OCI-LY7 (cell line): Measurements from ENCODE around the gene DCTPP1. TPM values are rescaled to one million over a fixed set of nuclear protein-coding genes. Genes with fewer than 3 reads are reported as not detected.

Experiments
- BruUV-seq: library from RNA; stranded (reverse); fragments of 400-500 nt; replicated peaks from 2 replicates; lab custom pipeline; 2021; lab: Mats Ljungman, UMichigan
- CTCF ChIA-PET: fragments of 300-600 bp; sonication (Branson Sonifier 250); formaldehyde crosslinking; loops from one replicate; lab custom pipeline; 2022; ENCODE audit warnings: antibody characterized with exemption; ENCODE audit not compliant: unreplicated experiment; lab: Charles Lee
- POLR2A ChIA-PET: fragments of 300-600 bp; sonication (Branson Sonifier 250); formaldehyde crosslinking; loops from one replicate; lab custom pipeline; 2022; ENCODE audit warnings: antibody characterized with exemption; lab: Charles Lee
- DNase-seq: peaks from one replicate; pipeline ENCODE4 v3.0.0-alpha.2; 2015; ENCODE audit warnings: low spot score
- H2AFZ ChIP-seq: fragments of 200-600 bp; sonication (generic), shearing (Covaris generic); 2 replicates; pipeline ENCODE4 v1.6.1; 2014; ENCODE audit warnings: mild to moderate bottlenecking, antibody characterized with exemption, low read length, moderate library complexity
- H3K27ac ChIP-seq: fragments of 200-600 bp; sonication (generic); 2 replicates; pipeline ENCODE4 v1.5.1; 2014; ENCODE audit warnings: mixed run types, low read depth, mild to moderate bottlenecking, moderate library complexity, low read length, inconsistent platforms; ENCODE audit not compliant: poor library complexity, severe bottlenecking
- H3K36me3 ChIP-seq: fragments of 200-600 bp; sonication (generic); 2 replicates; pipeline ENCODE4 v1.6.1; 2014; ENCODE audit warnings: mild to moderate bottlenecking, antibody characterized with exemption, low read length, moderate library complexity, mixed read lengths; ENCODE audit not compliant: insufficient read depth
- H3K4me1 ChIP-seq: fragments of 200-600 bp; sonication (generic); 2 replicates; pipeline ENCODE4 v1.5.1; 2014; ENCODE audit warnings: mild to moderate bottlenecking, low read length; ENCODE audit not compliant: insufficient read depth, poor library complexity, severe bottlenecking
- H3K4me2 ChIP-seq: fragments of 200-600 bp; sonication (generic); 2 replicates; pipeline ENCODE4 v1.6.1; 2014; ENCODE audit warnings: mild to moderate bottlenecking, low read length
- H3K4me3 ChIP-seq: fragments of 200-600 bp; sonication (generic); 2 replicates; pipeline ENCODE4 v1.5.1; 2014; ENCODE audit warnings: mild to moderate bottlenecking, low read depth, low read length; ENCODE audit not compliant: poor library complexity, severe bottlenecking
- H3K79me2 ChIP-seq: fragments of 200-600 bp; sonication (generic); 2 replicates; pipeline ENCODE4 v1.6.1; 2016; ENCODE audit warnings: low read depth, mild to moderate bottlenecking, low read length, moderate library complexity, mixed read lengths; ENCODE audit not compliant: insufficient read depth
- H3K9me2 ChIP-seq: fragments of 200-600 bp; sonication (generic); 2 replicates; pipeline ENCODE4 v1.6.1; 2016; ENCODE audit warnings: mild to moderate bottlenecking, low read length, mixed read lengths; ENCODE audit not compliant: insufficient read depth
- H3K9me3 ChIP-seq: fragments of 200-600 bp; sonication (generic); 2 replicates; pipeline ENCODE4 v1.6.1; 2014; ENCODE audit warnings: mild to moderate bottlenecking, mixed run types, low read length, mixed read lengths
- H4K20me1 ChIP-seq: fragments of 200-600 bp; sonication (generic); 2 replicates; pipeline ENCODE4 v1.6.1; 2014; ENCODE audit warnings: mild to moderate bottlenecking, antibody characterized with exemption, low read length, moderate library complexity, mixed read lengths; ENCODE audit not compliant: insufficient read depth
- CTCF ChIP-seq: fragments of 200-600 bp; sonication (generic); conservative IDR thresholded peaks from 2 replicates; pipeline ENCODE4 v1.5.1; 2014; ENCODE audit warnings: mild to moderate bottlenecking, antibody characterized with exemption, low read length, moderate library complexity, mixed read lengths
- EZH2phosphoT487 ChIP-seq: fragments of 200-600 bp; sonication (generic); IDR thresholded peaks from 2 replicates; pipeline ENCODE4 v1.6.1; 2018; ENCODE audit warnings: low read depth, borderline replicate concordance, mild to moderate bottlenecking, mixed run types, antibody characterized with exemption, low read length, moderate library complexity, mixed read lengths
- intact Hi-C: fragments of 100-400 bp; cut with micrococcal nuclease; formaldehyde crosslinking; loops from one replicate; pipeline ENCODE4 v1.10.0; 2022; ENCODE audit not compliant: unreplicated experiment
- total RNA-seq, 2 experiments: library from RNA; depleted of rRNA in 1 of 2; stranded (reverse); fragments of >200 nt in 1 of 2; shearing (Covaris generic) in 1 of 2; gene quantifications; 2 replicates each; pipeline ENCODE4 v1.2.3, GENCODE V29; 2014 to 2022

DCTPP1 gene
- total RNA-seq, 2 experiments from 2014 or later: 90.2 to 93.8 TPM

- Histone ChIP-seq H3K4me3 (no peak overlapping the region), H3K4me2 (no peak overlapping the region), H3K27ac (no peak overlapping the region), H3K36me3 (peaks cover 26% of the 10 kb centered on the region), H3K79me2 (peaks cover 23% of the 10 kb centered on the region), H3K4me1 (peaks cover 39% of the 10 kb centered on the region), H4K20me1 (peaks cover 18% of the 10 kb centered on the region), H3K9me3 (no peaks in the 10 kb centered on the region), H3K9me2 (no peaks in the 10 kb centered on the region), H2AFZ (no peak overlapping the region)
- no peak for TF ChIP-seq CTCF
- TF ChIP-seq EZH2phosphoT487: no peak
- DNase-seq: no peak
- ChIA-PET POLR2A (interaction anchor here (0.7 to 1.3 kb wide), 2 partner anchors 130 to 171 kb away, joined by 3 to 4 read pairs; partner anchors contain the start of gene ZNF689), CTCF (no interaction called here)
- intact Hi-C loops: no loop called here
- no TSS peak for BruUV-seq
Measured at GRCh38 chr16:30439720-30440348, 10.0 kb upstream of the DCTPP1 start.

GRCh38 chr16:30438835-30439234 lies 9.0 kb upstream of the DCTPP1 start:
- intact Hi-C loops: no loop called here
- no peak overlapping the region for H2AFZ ChIP-seq
- no peaks in the 10 kb centered on the region for H3K9me3 ChIP-seq
- TF ChIP-seq EZH2phosphoT487 (no peak), CTCF (no peak)
- no peak overlapping the region for H3K27ac ChIP-seq
- DNase-seq: no peak
- H3K4me2 ChIP-seq: no peak overlapping the region
- no peaks in the 10 kb centered on the region for H3K9me2 ChIP-seq
- peaks cover 8% of the 10 kb centered on the region; the same call in 1 of the 2 replicates for H4K20me1 ChIP-seq
- peaks cover 16% of the 10 kb centered on the region for H3K36me3 ChIP-seq
- no peak overlapping the region for H3K4me3 ChIP-seq
- CTCF ChIA-PET: no interaction called here
- BruUV-seq: no TSS peak
- H3K79me2 ChIP-seq: peaks cover 13% of the 10 kb centered on the region
- peaks cover 29% of the 10 kb centered on the region for H3K4me1 ChIP-seq
- POLR2A ChIA-PET: interaction anchor here (0.6 to 0.7 kb wide), 2 partner anchors 8 to 131 kb away, joined by 3 read pairs; no protein-coding TSS in a partner anchor

GRCh38 chr16:30437511-30438046 lies 7.7 kb upstream of the DCTPP1 start:
- Histone ChIP-seq H3K9me2 (no peaks in the 10 kb centered on the region), H3K27ac (no peak overlapping the region), H3K4me1 (peaks cover 19% of the 10 kb centered on the region), H3K79me2 (0 out of 2 replicates have a peak, but pooled peaks cover 3% of the 10 kb centered on the region), H3K36me3 (peaks cover 3% of the 10 kb centered on the region; the same call in 1 of the 2 replicates), H4K20me1 (no peaks in the 10 kb centered on the region), H3K4me2 (no peak overlapping the region), H3K9me3 (no peaks in the 10 kb centered on the region), H3K4me3 (no peak overlapping the region), H2AFZ (no peak overlapping the region)
- ChIA-PET POLR2A (no interaction called here), CTCF (interaction anchor here (0.6 kb wide), 1 partner anchor 73 kb away, joined by 3 read pairs; no protein-coding TSS in a partner anchor)
- no peak for TF ChIP-seq EZH2phosphoT487
- TF ChIP-seq CTCF: no peak
- no TSS peak for BruUV-seq
- DNase-seq: no peak
- intact Hi-C loops: no loop called here
